Measurements from ENCODE around the gene TUBA4B. TPM values are rescaled to one million over a fixed set of nuclear protein-coding genes. Genes with fewer than 3 reads are reported as not detected.
"Not testable (repeated sequence)": the region's sequence is repeated elsewhere in the genome, so short reads cannot be mapped to it uniquely, and the experiment has no call there.

Gene TUBA4B
- total RNA-seq, 1 experiment from 2014 or later: not detected

DNA sequence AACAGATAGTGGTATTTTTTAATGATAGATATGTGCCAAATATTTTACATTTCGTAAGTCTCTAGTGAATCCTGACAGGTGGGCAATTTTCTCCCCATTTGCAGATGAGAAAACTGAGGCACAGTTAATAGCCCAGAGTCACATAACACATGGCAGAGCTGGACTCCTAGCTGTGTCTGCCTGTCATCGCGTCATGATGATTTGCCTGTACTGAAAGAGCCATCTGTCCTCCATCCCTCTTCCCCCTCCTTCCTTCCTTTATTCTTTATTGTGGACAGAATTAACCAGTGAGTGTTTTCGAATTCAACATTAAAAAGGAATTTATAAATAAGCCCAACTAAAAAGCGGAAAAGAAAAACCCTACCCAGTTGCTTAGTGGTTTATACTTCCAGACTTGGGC lies 29.3 kb downstream of the TUBA4B start:
- H3K4me3 ChIP-seq: no peak overlapping the region
- DNase-seq (ENCODE audit: low read depth in 1 of 2, low spot score in 2 of 2): no peak
- peaks cover 53% of the 10 kb centered on the region for H3K36me3 ChIP-seq
- no peaks in the 10 kb centered on the region for H3K27me3 ChIP-seq (replicated peaks)
- H3K4me1 ChIP-seq (replicated peaks): peaks cover 24% of the 10 kb centered on the region
- H3K9me3 ChIP-seq (replicated peaks): no peaks in the 10 kb centered on the region
- H3K27ac ChIP-seq: no peak overlapping the region

DNA sequence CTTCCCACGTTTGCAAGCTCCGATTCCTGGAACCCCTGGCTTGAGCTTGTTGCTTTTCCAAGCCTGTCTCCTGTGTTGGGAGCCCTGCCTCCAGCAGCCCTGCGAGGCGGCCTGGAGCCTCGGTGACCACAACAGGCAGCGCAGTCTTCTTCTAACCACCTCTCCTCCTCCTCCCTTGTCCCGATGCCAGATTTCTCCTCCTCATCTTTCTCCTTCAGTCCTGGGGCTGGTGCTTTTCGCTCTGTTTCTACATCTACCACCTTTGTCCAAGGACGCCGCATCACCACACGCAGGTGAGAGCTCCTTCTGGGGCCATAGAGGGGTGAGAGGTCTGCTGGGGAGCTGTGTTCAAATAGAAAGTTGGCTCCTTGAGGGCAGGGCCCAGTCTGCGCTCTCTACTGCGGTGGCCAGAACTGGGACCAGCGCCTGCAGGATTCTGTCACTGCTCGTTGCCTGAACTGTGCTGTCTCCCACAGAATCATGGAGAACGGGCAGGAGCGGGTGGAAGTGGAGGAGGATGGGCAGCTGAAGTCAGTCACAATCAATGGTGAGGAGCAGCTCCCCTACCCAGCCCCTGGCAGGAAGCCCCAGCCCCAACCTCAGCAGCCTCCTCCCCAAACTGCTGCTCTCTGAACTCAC lies 30.0 kb downstream of the TUBA4B start:
- Histone ChIP-seq H3K27ac (no peak overlapping the region), H3K27me3 (replicated peaks) (no peaks in the 10 kb centered on the region), H3K4me1 (replicated peaks) (peaks cover 17% of the 10 kb centered on the region), H3K4me3 (no peak overlapping the region), H3K36me3 (peaks cover 53% of the 10 kb centered on the region), H3K9me3 (replicated peaks) (no peaks in the 10 kb centered on the region)
- no peak for DNase-seq (ENCODE audit: low read depth in 1 of 2, low spot score in 2 of 2)

DNA sequence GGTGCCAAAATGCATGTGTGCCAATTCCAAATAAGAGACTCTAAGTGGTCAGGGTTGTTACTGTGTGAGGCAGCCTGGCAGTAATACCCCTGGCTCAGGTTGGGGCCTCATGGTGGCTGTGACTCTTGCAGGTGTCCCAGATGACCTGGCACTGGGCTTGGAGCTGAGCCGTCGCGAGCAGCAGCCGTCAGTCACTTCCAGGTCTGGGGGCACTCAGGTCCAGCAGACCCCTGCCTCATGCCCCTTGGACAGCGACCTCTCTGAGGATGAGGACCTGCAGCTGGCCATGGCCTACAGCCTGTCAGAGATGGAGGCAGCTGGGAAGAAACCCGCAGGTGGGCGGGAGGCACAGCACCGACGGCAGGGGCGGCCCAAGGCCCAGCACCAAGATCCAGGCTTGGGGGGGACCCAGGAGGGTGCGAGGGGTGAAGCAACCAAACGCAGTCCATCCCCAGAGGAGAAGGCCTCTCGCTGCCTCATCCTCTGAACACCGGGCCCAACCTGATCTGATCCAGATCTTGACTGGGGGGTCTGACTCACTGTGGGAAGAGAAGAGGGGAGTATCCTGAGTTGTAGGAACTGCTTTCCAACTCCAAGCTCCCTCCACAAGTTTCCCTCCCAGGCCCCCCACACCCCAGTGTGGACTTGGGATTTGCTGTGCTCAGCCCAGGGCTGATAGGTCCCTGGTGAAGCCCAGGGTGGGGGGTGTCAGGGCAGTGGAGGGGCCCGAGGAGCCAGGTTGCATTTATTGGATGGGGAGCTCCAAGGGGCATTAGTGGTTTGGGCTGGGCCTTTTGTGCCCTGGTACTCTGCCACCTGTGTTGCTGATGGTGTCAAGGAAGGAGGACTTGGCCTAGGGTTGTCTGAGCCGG lies 31.7 kb downstream of the TUBA4B start:
- DNase-seq (ENCODE audit: low read depth in 1 of 2, low spot score in 2 of 2): no peak
- H3K36me3 ChIP-seq: peaks cover 50% of the 10 kb centered on the region
- H3K4me3 ChIP-seq: no peak overlapping the region
- H3K4me1 ChIP-seq (replicated peaks): peaks cover 13% of the 10 kb centered on the region
- H3K27ac ChIP-seq: no peak overlapping the region
- H3K27me3 ChIP-seq (replicated peaks): no peaks in the 10 kb centered on the region
- H3K9me3 ChIP-seq (replicated peaks): no peaks in the 10 kb centered on the region

DNA sequence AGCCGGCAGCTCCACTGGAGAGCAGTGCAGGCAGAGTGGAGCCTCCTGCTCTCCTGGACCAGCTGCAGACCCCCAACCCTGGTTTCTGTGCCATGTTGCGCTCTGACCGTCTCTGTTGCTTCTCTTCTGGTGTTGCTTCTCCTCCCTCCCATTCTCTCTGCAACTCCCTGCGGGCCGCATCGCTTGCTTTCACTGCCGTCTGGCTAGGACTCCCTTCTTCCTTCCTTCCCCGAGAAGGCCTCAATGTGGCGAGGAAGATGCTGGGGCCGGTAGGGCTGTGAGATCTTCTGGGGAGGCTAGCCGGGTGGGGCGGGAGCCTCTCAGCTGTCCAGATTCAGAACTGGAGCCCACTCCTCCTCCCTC lies 32.3 kb downstream of the TUBA4B start:
- no peak overlapping the region for H3K4me3 ChIP-seq
- peaks cover 9% of the 10 kb centered on the region for H3K4me1 ChIP-seq (replicated peaks)
- no peak overlapping the region for H3K27ac ChIP-seq
- no peaks in the 10 kb centered on the region for H3K9me3 ChIP-seq (replicated peaks)
- no peak for DNase-seq (ENCODE audit: low read depth in 1 of 2, low spot score in 2 of 2)
- H3K36me3 ChIP-seq: peaks cover 48% of the 10 kb centered on the region
- no peaks in the 10 kb centered on the region for H3K27me3 ChIP-seq (replicated peaks)

DNA sequence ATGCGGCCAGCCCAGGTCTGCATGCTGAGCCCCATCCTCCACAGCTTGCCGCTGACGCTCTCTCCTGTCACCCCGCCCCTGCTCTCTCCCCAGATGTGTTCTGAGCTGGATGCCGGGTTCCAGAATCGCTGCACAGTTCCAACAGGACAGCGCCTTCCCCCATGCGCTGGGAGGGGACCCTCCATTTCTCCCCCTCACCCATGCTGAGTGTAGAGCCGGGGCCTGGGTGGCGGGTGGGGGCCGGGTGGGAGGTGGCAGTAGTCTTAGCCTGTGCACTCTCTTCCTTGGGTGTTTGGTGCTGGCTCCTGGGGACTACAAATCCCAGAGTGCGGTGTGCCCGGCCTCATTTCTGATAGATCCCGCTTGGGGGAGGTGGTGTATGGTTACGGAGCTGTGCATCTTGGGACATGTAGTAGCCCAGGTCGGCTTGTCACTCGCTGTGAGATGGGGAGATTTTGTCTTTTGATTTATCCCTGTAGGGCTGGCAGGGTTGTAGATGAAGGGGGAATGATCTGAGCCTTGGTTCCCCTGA lies 32.9 kb downstream of the TUBA4B start:
- Histone ChIP-seq H3K36me3 (peaks cover 42% of the 10 kb centered on the region), H3K4me3 (no peak overlapping the region), H3K4me1 (replicated peaks) (peaks cover 9% of the 10 kb centered on the region), H3K27me3 (replicated peaks) (no peaks in the 10 kb centered on the region), H3K9me3 (replicated peaks) (no peaks in the 10 kb centered on the region), H3K27ac (no peak overlapping the region)
- DNase-seq (ENCODE audit: low read depth in 1 of 2, low spot score in 2 of 2): no peak

DNA sequence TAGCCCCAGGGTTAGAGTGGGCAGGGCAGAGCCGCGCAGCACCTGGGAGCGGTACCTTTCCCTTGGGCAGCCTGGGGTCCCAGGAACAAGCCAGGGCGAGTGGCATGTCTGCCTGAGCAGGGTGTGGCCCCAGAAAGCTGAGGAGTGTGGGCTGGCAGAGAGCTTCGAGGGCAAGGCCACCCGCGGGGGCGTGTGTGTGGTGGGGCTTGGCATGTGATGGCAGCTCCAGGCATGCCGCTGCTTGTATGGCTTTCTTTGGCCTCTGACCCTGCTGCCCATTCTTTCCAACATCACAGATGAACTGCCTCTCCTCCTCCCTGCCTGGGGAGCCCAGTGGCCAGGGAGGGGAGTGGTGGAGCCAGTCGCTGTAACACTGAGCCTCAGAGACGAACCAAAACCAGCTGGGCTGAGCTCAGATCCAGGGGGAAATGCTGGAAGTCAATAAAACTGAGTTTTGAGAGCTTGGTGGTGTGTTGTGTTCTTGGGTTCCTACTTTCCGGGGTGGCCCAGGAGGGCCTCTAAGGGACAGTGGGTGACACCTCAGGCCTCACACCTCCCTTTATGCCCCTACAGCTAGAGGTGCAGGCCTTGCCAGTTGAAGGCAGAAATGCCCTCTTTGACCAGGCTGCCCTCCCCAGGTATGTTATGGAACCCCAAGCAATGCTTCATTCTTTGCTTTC lies 33.5 kb downstream of the TUBA4B start:
- Histone ChIP-seq H3K9me3 (replicated peaks) (no peaks in the 10 kb centered on the region), H3K27ac (no peak overlapping the region), H3K4me1 (replicated peaks) (peaks cover 9% of the 10 kb centered on the region), H3K36me3 (peaks cover 38% of the 10 kb centered on the region), H3K4me3 (no peak overlapping the region), H3K27me3 (replicated peaks) (no peaks in the 10 kb centered on the region)
- DNase-seq (ENCODE audit: low read depth in 1 of 2, low spot score in 2 of 2): no peak

DNA sequence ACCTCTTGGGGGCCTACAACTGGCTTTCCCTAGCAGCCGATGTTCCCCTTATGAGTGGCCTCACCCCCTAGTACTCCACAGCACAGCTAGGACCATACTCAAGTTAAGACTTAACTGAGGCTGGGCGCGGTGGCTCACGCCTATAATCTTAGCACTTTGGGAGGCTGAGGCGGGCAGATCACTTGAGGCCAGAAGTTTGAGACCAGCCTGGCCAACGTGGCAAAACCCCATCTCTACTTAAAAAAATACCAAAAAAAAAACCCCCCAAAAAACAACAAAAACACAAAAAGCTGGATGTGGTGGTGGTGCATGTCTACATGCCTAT lies 34.0 kb downstream of the TUBA4B start:
- H3K4me3 ChIP-seq; H3K9me3 ChIP-seq (replicated peaks); H3K27me3 ChIP-seq (replicated peaks); H3K27ac ChIP-seq; DNase-seq (ENCODE audit: low read depth in 1 of 2, low spot score in 2 of 2): not testable (repeated sequence)
- Histone ChIP-seq H3K4me1 (replicated peaks) (peaks cover 12% of the 10 kb centered on the region), H3K36me3 (peaks cover 34% of the 10 kb centered on the region)

DNA sequence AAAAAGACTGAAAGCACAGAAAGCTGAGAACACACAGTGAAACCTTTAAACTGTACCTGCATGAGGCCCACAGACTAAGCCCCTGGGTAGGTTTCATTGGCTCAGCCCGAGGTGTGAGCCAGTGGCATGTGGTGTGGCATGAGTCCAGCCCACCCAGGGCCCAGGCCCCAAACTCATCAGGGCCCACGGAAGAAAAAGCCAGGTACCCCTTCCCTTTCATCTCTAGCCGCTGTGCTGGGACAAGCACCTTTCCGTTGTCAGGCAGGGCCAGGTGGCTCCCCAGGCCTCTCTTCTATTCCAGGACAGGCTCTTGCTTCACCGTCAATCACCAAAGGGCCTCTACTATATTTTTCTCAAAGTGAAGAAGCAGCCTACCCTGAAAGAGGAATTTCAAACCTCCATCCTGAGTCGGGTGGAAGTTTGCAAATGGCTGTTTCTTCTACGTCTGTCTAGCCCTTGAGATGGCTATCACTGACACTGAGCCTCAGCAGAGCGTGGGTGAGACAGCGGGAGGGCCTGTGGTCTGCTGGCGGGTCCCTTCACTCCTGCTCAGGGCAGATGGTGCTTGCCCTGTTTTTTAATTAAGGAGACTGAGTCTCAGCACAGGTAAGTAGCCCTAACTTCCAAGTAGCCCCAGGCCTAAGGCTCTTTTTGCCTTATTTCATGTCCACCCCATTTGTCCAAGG lies 34.7 kb downstream of the TUBA4B start:
- no peaks in the 10 kb centered on the region for H3K9me3 ChIP-seq (replicated peaks)
- peak in 1 of 2 experiments; percentile 23 for DNase-seq (ENCODE audit: low read depth in 1 of 2, low spot score in 2 of 2)
- peaks cover 28% of the 10 kb centered on the region for H3K36me3 ChIP-seq

DNA sequence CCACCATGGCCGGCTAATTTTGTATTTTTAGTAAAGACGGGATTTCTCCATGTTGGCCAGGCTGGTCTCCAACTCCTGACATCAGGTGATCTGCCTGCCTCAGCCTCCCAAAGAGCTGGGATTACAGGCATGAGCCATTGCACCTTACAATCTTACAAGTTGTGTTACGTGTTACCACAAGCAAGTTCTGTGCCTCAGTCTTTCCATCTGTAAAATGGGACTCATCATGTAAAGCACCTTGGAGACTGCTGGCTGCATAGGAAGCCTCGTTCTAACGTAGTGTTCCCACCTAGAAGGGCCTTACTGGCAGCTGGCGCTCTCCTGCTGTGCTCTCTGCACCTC lies 36.1 kb downstream of the TUBA4B start:
- no peak for DNase-seq (ENCODE audit: low read depth in 1 of 2, low spot score in 2 of 2)
- no peaks in the 10 kb centered on the region for H3K27me3 ChIP-seq (replicated peaks)
- H3K36me3 ChIP-seq: peaks cover 20% of the 10 kb centered on the region
- H3K27ac ChIP-seq: no peak overlapping the region
- H3K4me1 ChIP-seq (replicated peaks): peaks cover 12% of the 10 kb centered on the region
- H3K4me3 ChIP-seq: no peak overlapping the region
- H3K9me3 ChIP-seq (replicated peaks): no peaks in the 10 kb centered on the region

More for the DNA sequence above, 34.7 kb downstream of the TUBA4B start:
- H3K4me3 ChIP-seq: no peak overlapping the region
- H3K27ac ChIP-seq: no peak overlapping the region
- peaks cover 12% of the 10 kb centered on the region for H3K4me1 ChIP-seq (replicated peaks)
- H3K27me3 ChIP-seq (replicated peaks): no peaks in the 10 kb centered on the region

DNA sequence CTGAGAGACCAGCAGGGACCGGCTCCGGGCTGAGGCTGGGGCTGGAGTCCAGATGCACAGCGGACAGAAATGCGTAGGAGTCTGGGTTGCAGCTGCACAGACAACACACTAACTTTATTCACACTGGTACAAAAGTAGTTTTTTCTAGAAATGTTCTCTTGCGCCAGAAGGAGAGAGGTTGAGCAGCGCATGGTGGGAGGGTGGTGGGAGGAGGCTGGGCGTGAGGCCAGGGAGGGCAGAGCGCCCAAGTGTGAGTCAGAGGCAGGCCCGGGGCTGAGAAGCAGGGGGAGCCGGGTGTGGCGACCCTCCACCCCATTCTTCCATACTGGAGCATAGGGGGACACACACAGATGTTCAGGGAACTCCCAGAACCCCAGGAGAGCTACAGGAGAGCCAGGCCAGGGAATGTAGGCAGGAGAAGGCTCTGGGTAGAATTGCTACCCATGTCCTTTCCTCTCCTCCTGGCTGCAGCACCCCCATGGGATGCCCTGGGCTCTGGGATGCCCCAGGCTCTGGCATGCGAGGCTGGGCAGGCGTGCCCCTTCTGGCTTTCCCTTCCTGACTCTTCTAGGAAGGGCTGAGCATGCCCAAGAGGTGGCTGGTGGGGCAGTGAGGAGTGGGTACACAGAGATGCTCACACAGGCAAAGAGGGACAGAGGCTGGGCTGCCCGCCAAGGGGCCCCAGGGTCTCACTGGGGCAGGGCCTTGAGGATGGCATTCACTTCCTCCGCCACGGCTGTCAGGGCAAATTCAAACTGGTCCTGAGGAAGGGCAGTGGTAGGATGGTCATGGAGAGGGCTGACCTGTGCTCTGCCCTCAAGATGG lies 36.7 kb downstream of the TUBA4B start:
- no peak overlapping the region for H3K27ac ChIP-seq
- H3K9me3 ChIP-seq (replicated peaks): no peaks in the 10 kb centered on the region
- no peak overlapping the region for H3K4me3 ChIP-seq
- peak; percentile 32 to 55 for DNase-seq (ENCODE audit: low read depth in 1 of 2, low spot score in 2 of 2)
- H3K27me3 ChIP-seq (replicated peaks): no peaks in the 10 kb centered on the region
- H3K36me3 ChIP-seq: peaks cover 14% of the 10 kb centered on the region
- peaks cover 16% of the 10 kb centered on the region for H3K4me1 ChIP-seq (replicated peaks)

DNA sequence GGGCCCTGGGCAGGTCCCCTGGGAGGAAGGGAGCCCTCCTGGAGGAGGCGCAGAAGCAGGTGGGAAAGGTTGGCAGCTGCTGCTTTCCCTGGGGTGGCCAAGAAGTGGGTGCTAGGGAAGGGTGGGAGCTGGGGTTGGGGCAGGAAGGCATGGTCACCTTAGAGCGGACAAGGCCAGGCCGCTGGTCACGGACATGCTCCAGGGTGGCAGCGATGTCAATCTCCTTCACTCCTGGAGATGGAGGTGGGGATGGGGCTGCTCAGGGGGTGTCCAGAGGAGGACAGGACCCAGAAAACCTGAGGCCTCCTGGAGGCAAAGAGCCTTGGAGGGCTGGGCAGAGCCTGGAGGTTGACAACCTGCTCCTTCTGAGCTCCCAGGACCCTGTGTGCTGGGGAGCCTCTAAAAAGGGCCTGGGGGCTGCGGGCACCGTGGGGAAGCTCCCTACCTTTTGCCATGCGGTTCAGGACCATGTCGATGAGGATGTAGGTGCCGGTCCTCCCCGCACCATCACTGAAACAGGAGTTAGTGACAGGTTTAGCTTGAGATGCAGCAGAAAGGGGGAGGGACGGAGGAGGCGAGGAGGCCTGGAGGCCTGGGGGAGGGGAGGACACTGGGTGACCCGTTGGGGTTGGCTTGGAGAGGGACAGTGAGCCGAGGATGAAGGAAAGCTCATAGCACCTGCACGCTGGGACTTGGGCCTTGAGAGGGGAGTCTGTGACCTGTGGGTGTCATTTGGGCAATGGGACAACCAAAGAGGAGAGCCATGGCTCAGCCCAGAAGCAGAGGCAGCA lies 37.5 kb downstream of the TUBA4B start:
- Histone ChIP-seq H3K4me3 (no peak overlapping the region), H3K9me3 (replicated peaks) (no peaks in the 10 kb centered on the region), H3K27me3 (replicated peaks) (no peaks in the 10 kb centered on the region), H3K27ac (no peak overlapping the region), H3K36me3 (peaks cover 6% of the 10 kb centered on the region; the same call in 1 of the 2 replicates), H3K4me1 (replicated peaks) (peaks cover 21% of the 10 kb centered on the region)
- peak in 1 of 2 experiments; percentile 32 for DNase-seq (ENCODE audit: low read depth in 1 of 2, low spot score in 2 of 2)

DNA sequence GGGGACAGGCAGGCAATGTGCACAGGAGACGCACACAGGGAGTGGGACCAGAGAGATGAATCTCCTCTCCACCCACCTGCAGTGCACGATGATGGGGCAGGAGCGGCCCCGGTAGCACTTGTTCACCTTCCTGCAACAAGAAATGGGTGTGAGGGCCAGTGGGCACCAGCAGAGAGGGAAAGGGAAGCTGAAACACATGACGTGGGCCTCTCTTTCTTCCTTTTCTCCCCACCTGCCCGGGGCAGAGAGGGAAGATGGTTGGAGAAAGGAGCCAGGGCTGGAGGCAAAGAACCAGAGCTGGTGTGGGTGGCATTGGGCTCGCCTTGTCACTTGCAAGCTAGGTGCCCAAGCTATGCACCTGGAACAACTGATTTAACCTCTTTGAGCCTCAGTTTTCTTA lies 38.4 kb downstream of the TUBA4B start:
- 0 out of 2 replicates have a peak, but pooled peaks cover 2% of the 10 kb centered on the region for H3K36me3 ChIP-seq
- no peak for DNase-seq (ENCODE audit: low read depth in 1 of 2, low spot score in 2 of 2)
- no peak overlapping the region for H3K27ac ChIP-seq
- peaks cover 21% of the 10 kb centered on the region for H3K4me1 ChIP-seq (replicated peaks)
- H3K27me3 ChIP-seq (replicated peaks): no peaks in the 10 kb centered on the region; the same call in 1 of the 2 replicates
- H3K9me3 ChIP-seq (replicated peaks): no peaks in the 10 kb centered on the region
- no peak overlapping the region for H3K4me3 ChIP-seq
